Measurements from ENCODE around the gene KRTAP10-12. TPM values are rescaled to one million over a fixed set of nuclear protein-coding genes. Genes with fewer than 3 reads are reported as not detected.

KRTAP10-12 gene
- total RNA-seq, 2 donors from 2014 or later, result not detected

DNA sequence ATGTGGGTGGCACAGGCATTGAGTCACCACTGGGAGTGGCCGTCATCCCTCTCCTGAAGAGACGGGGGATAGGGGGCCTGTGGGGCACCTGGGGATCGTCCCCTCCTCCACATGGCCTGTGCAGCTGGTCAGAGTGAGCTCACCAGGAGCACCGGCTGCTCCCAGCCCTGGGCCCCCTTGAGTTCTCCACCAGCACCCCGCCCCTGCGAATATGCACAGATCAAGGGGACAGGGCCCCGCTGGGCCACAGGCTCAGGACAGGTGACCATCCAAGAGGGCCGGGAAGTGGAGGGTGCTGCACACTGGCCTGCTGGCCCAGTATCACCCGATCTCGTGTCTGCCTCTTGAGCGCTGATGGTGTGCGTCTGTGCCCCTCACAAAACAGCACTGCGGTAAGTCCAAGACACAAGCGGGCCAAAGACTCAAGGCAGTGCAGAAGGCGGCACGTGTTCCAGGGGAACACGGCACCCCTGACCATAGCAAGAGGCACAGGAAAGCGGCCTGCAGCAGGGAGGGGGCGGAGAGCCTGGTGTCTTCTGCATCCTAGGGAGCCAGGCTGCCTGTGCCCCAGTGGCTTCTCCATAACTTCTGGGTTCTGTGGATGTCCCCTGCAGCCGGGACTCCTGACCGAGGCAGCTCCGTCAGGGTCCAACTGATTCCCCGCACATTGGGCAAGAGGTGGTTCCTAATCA is 32.5 kb downstream of the KRTAP10-12 start:
- Histone ChIP-seq H3K4me1 (no peaks in the 10 kb centered on the region), H3K36me3 (no peaks in the 10 kb centered on the region), H3K27ac (no peak overlapping the region), H3K9me3 (no peaks in the 10 kb centered on the region), H3K27me3 (no peaks in the 10 kb centered on the region), H3K9ac (ENCODE audit: low read depth in 2 of 2, low read length in 2 of 2) (no peak overlapping the region), H3K4me3 (no peak overlapping the region)
- TF ChIP-seq CTCF (IDR thresholded peaks at IDR 0.05), result no peak
- no peak for DNase-seq
- intact Hi-C loops (cut with DNase I), result no loop called here

- no peak for TF ChIP-seq CTCF (IDR thresholded peaks at IDR 0.05)
- Histone ChIP-seq H3K9ac (ENCODE audit: low read depth in 2 of 2, low read length in 2 of 2) (no peak overlapping the region), H3K27me3 (no peaks in the 10 kb centered on the region), H3K36me3 (no peaks in the 10 kb centered on the region), H3K9me3 (no peaks in the 10 kb centered on the region), H3K4me1 (no peaks in the 10 kb centered on the region), H3K27ac (no peak overlapping the region), H3K4me3 (no peak overlapping the region)
- DNase-seq, result no peak
- intact Hi-C loops (cut with DNase I), result no loop called here
Measured at GRCh38 chr21:44730028-44730395, 33.0 kb downstream of the KRTAP10-12 start.

DNA sequence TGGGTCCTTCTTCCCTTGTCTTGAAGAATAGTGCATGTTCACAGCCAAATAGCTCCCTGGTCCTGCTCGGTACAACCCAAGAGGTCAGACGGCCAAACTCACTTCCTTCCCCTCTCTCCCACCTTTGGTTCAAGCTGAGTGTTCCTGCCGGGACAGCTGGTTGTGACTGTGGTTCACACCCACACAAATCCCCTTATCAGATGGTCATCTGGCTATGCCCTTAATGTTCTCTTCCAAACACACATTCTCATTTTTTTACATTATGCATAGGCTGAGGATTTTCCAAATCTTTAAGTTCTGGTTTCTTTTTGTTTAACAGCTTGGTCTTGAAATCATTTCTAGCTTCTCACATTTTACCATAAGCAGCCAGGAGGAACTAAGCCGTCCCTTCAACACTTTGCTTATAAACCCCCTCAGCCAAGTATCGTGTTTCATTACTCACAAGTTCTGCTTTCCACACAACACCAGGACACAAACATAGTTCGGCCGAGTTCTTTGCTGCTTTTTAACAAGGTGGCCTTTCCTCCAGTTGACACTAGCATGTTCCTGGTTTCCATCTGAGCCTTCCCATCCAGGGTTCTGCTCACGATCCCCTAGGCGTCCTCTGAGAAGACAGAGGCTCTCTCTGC is 34.1 kb downstream of the KRTAP10-12 start:
- H3K27ac ChIP-seq, result no peak overlapping the region
- no peaks in the 10 kb centered on the region for H3K27me3 ChIP-seq
- no peak overlapping the region for H3K9ac ChIP-seq (ENCODE audit: low read depth in 2 of 2, low read length in 2 of 2)
- DNase-seq, result no peak
- H3K4me3 ChIP-seq, result no peak overlapping the region
- no peak for TF ChIP-seq CTCF (IDR thresholded peaks at IDR 0.05)
- intact Hi-C loops (cut with DNase I), result no loop called here
- no peaks in the 10 kb centered on the region for H3K36me3 ChIP-seq
- H3K4me1 ChIP-seq, result no peaks in the 10 kb centered on the region
- H3K9me3 ChIP-seq, result no peaks in the 10 kb centered on the region

DNA sequence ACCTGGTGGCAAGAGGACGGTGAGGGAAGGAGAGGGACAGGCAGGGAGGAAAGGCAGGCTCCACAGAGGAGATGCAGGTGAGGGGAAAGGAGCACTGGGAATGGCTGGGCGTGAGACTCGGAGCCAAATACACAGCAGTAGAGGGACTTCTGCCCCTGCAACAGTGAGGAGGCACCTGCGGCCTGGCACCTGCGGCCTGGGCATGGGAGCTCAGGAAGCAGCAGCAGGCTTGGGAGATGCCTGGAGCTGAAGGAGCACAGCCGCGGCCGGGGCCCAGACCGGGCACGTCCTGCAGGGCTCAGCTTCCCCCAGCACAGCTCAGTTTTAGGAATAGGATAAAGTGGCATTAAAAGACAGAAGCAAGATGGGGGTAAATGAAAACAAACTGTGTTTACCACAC is 35.3 kb downstream of the KRTAP10-12 start:
- Histone ChIP-seq H3K27me3 (no peaks in the 10 kb centered on the region), H3K9ac (ENCODE audit: low read depth in 2 of 2, low read length in 2 of 2) (no peak overlapping the region), H3K36me3 (no peaks in the 10 kb centered on the region), H3K4me1 (no peaks in the 10 kb centered on the region), H3K27ac (no peak overlapping the region), H3K9me3 (no peaks in the 10 kb centered on the region), H3K4me3 (no peak overlapping the region)
- no peak for TF ChIP-seq CTCF (IDR thresholded peaks at IDR 0.05)
- intact Hi-C loops (cut with DNase I), result no loop called here
- DNase-seq, result no peak

DNA sequence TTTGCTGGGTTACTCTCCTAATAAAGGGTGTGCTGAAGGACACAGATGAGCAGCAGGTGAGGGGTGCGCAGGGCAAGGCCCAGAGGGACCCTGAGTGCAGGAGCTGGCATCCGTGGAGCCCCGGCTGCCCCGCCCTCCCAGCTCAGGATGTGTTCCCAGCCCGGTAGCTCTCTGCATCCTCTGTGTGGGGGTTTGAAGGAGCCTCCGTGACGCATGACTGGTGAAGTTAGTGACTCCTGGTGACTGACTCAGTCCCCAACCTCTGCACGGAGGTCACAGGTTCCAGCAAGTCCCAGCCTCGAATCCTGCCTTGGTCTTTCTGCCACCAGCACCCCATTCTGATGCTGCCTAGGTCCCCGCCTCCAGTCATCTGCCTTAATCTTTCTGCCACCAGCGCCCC is 36.0 kb downstream of the KRTAP10-12 start:
- intact Hi-C loops (cut with DNase I), result no loop called here
- no peak for TF ChIP-seq CTCF (IDR thresholded peaks at IDR 0.05)
- H3K4me1 ChIP-seq, result no peaks in the 10 kb centered on the region
- no peak for DNase-seq
- no peak overlapping the region for H3K9ac ChIP-seq (ENCODE audit: low read depth in 2 of 2, low read length in 2 of 2)
- no peaks in the 10 kb centered on the region for H3K36me3 ChIP-seq
- H3K9me3 ChIP-seq, result no peaks in the 10 kb centered on the region
- no peaks in the 10 kb centered on the region for H3K27me3 ChIP-seq
- H3K27ac ChIP-seq, result no peak overlapping the region
- no peak overlapping the region for H3K4me3 ChIP-seq
